Measurements from ENCODE around the gene CACNA1E. TPM values are rescaled to one million over a fixed set of nuclear protein-coding genes. Genes with fewer than 3 reads are reported as not detected.

The CACNA1E gene
- total RNA-seq, 4 donors from 2014 or later, result 0.09 to 0.19 TPM; not detected in 2

- no peak for DNase-seq
- WGBS, 2 donors, result 49 to 55% methylated on average over 6 of the region's 6 CpGs
- H3K9me3 ChIP-seq, result no peaks in the 10 kb centered on the region
- H3K4me3 ChIP-seq, result no peak overlapping the region
- peak overlapping the region in 2 of 4 donors; percentile 44 to 51 for H3K27ac ChIP-seq
- H3K36me3 ChIP-seq, result no peaks in the 10 kb centered on the region
- peaks cover 0 to 5% (median 0%) of the 10 kb centered on the region in 3 donors for H3K4me1 ChIP-seq
- no peak for TF ChIP-seq CTCF (IDR thresholded peaks at IDR 0.05)
- no peak for TF ChIP-seq POLR2A (IDR thresholded peaks at IDR 0.05)
- intact Hi-C loops (cut with DNase I), result no loop called here
- H3K27me3 ChIP-seq, result peaks cover 0 to 16% (median 0%) of the 10 kb centered on the region in 4 donors
Observed at GRCh38 chr1:181503171-181503810, 20.0 kb downstream of the CACNA1E start.

DNA sequence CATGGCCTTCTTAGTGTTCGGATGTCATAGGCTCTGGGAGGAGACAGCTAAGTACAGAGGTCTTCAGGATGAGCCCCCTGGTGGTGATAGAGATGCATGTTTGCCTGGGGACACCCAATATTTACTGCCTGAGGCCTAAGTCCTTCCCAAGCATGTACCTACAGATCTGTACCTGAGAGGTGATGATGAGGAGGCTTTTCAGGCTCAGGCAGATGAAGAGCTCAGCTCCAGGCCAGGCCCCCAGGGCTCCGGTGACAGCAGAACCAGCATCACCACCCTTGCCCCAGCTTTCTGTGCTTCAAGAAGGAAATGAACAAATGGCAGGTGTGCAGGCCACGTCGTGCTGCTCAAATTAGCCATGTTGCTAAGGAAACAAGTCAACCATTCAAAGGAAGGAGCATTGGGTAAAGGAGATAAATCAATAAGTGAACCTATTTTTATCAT lies 21.1 kb downstream of the CACNA1E start:
- H3K36me3 ChIP-seq, result no peaks in the 10 kb centered on the region
- H3K4me1 ChIP-seq, result peaks cover 0 to 5% (median 0%) of the 10 kb centered on the region in 3 donors
- intact Hi-C loops (cut with DNase I), result no loop called here
- WGBS, 2 donors, result 60 to 69% methylated on average over 2 to 4 of the region's 4 CpGs
- H3K27ac ChIP-seq, result no peak overlapping the region
- H3K4me3 ChIP-seq, result no peak overlapping the region
- H3K9me3 ChIP-seq, result no peaks in the 10 kb centered on the region
- TF ChIP-seq POLR2A (IDR thresholded peaks at IDR 0.05) (no peak), CTCF (IDR thresholded peaks at IDR 0.05) (no peak)
- DNase-seq, result no peak
- H3K27me3 ChIP-seq, result peaks cover 0 to 16% (median 0%) of the 10 kb centered on the region in 4 donors

- Histone ChIP-seq H3K27me3 (peaks cover 0 to 7% (median 0%) of the 10 kb centered on the region in 4 donors), H3K9me3 (no peaks in the 10 kb centered on the region), H3K4me1 (peaks cover 0 to 5% (median 0%) of the 10 kb centered on the region in 3 donors), H3K4me3 (no peak overlapping the region), H3K36me3 (no peaks in the 10 kb centered on the region), H3K27ac (no peak overlapping the region)
- TF ChIP-seq POLR2A (IDR thresholded peaks at IDR 0.05), result no peak
- no peak for TF ChIP-seq CTCF (IDR thresholded peaks at IDR 0.05)
- DNase-seq, result no peak
- 71 to 77% methylated on average over 5 of the region's 5 CpGs for WGBS, 2 donors
- intact Hi-C loops (cut with DNase I), result no loop called here
Observed at GRCh38 chr1:181506563-181507353, 23.4 kb downstream of the CACNA1E start.

DNA sequence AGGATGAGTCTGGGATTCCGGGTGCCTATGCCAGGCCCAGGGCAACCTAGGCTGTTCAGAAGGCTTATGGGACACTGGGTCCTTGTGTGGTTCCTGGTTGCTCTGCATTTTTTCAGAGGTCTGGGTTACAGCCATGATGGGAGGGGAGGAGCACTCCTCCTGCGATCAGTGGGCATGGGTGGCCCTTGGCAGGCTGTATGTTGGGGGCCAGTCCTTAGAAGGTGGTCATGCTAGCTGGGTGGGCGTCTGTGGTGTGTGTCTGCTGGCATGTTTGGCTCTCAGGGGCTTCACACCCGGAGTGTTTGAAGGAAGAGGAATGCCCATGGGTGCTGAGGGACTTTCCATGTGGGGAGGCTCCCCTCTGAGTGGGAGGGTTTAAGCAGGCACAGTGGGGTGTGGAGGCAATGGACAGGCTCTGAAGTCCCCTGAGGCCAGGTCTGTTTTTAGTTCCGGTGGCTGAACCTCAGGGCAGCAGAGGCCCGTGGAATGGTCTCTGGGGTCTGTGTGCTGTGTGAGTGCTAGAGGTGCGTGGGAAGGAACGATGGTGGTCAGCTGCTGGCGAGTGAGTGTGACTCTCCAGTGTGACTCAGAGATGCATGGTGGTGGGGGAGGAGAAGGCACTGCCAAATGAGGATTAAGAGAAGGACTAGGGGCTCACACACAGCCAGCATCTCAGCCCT lies 25.3 kb downstream of the CACNA1E start:
- H3K27me3 ChIP-seq, result peaks cover 0 to 7% (median 0%) of the 10 kb centered on the region in 4 donors
- intact Hi-C loops (cut with DNase I), result no loop called here
- H3K4me1 ChIP-seq, result no peaks in the 10 kb centered on the region
- H3K9me3 ChIP-seq, result no peaks in the 10 kb centered on the region
- WGBS, 2 donors, result 63 to 75% methylated on average over 6 to 7 of the region's 9 CpGs
- TF ChIP-seq CTCF (IDR thresholded peaks at IDR 0.05) (no peak), POLR2A (IDR thresholded peaks at IDR 0.05) (no peak)
- no peak overlapping the region for H3K4me3 ChIP-seq
- no peaks in the 10 kb centered on the region for H3K36me3 ChIP-seq
- DNase-seq, result no peak
- H3K27ac ChIP-seq, result no peak overlapping the region
